ENCODE data around the gene NHLRC3.

The NHLRC3 gene

GRCh38 chr13:39040206-39040605 lies 1.9 kb downstream of the NHLRC3 start:
- TF ChIP-seq CTCF (IDR thresholded peaks at IDR 0.05; ENCODE audit: low read depth, low read length, missing control alignments): no peak
- H3K4me3 ChIP-seq (ENCODE audit: low read depth, low read length): no peak overlapping the region
- no peak for DNase-seq (ENCODE audit: low read depth)

- no peak overlapping the region for H3K4me3 ChIP-seq (ENCODE audit: low read depth, low read length)
- no peak for DNase-seq (ENCODE audit: low read depth)
- TF ChIP-seq CTCF (IDR thresholded peaks at IDR 0.05; ENCODE audit: low read depth, low read length, missing control alignments): no peak
These were observed 6.3 kb downstream of the NHLRC3 start for GRCh38 chr13:39044536-39044935.

GRCh38 chr13:39047560-39047959 lies 9.3 kb downstream of the NHLRC3 start:
- H3K4me3 ChIP-seq (ENCODE audit: low read depth, low read length): no peak overlapping the region
- no peak for DNase-seq (ENCODE audit: low read depth)
- peak; percentile 18 for TF ChIP-seq CTCF (IDR thresholded peaks at IDR 0.05; ENCODE audit: low read depth, low read length, missing control alignments)

GRCh38 chr13:39048806-39049205 lies 10.6 kb downstream of the NHLRC3 start:
- no peak for DNase-seq (ENCODE audit: low read depth)
- H3K4me3 ChIP-seq (ENCODE audit: low read depth, low read length): no peak overlapping the region
- no peak for TF ChIP-seq CTCF (IDR thresholded peaks at IDR 0.05; ENCODE audit: low read depth, low read length, missing control alignments)

GRCh38 chr13:39049274-39049673 lies 11.0 kb downstream of the NHLRC3 start:
- H3K4me3 ChIP-seq (ENCODE audit: low read depth, low read length): no peak overlapping the region
- DNase-seq (ENCODE audit: low read depth): no peak
- TF ChIP-seq CTCF (IDR thresholded peaks at IDR 0.05; ENCODE audit: low read depth, low read length, missing control alignments): no peak

- peak; percentile 39 for TF ChIP-seq CTCF (IDR thresholded peaks at IDR 0.05; ENCODE audit: low read depth, low read length, missing control alignments)
- H3K4me3 ChIP-seq (ENCODE audit: low read depth, low read length): no peak overlapping the region
- DNase-seq (ENCODE audit: low read depth): no peak
These were observed 12.9 kb downstream of the NHLRC3 start for GRCh38 chr13:39051157-39051556.

- no peak for DNase-seq (ENCODE audit: low read depth)
- no peak for TF ChIP-seq CTCF (IDR thresholded peaks at IDR 0.05; ENCODE audit: low read depth, low read length, missing control alignments)
- H3K4me3 ChIP-seq (ENCODE audit: low read depth, low read length): no peak overlapping the region
These were observed 14.7 kb downstream of the NHLRC3 start for GRCh38 chr13:39052944-39053343.

Measured in GM12864 (cell line).